ENCODE measurements around the gene SOX12.

Gene SOX12

DNA sequence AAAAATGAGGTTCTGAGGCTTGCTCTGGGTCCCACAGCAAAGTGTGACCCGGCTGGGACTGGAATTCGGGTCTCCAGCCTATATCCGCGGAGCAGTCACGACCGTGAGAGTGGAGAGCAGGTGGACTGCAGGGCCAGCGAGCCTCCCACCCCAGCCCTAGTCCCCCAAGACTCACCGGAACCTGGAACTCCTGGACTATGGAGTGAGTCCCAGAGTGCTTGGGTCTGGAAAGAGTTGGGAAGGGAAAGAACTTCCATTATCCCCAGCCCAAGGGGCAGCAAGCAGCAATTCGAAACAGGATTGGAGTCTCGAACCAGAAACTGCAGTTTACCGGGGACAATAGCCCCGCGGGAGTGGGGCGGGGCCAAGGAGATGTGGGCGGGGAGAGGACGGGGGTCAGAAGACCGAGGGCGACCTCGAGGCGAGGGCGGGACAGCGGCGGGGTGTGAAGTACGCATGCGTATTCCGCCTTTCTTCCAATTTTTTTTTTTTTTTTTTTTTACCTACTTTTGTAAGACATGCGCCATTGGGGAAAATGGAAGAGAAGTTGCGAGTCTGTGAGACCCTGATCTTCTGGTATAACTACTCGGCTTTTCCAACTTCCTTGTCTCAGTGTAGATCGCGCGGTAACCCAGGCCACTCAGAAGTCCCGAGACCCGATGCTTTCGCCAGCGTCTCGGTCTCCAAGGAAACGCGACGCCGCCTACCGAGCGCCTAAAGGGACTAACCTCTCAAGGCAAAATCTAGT lies 35.1 kb upstream of the SOX12 start, which contains the start of gene C20orf96:
C20orf96 (minus strand) TSS at position 667 of the 748 bp plus-strand sequence; CDS start at position 527, 140 bp downstream.
- TF ChIP-seq, protein P1, sequence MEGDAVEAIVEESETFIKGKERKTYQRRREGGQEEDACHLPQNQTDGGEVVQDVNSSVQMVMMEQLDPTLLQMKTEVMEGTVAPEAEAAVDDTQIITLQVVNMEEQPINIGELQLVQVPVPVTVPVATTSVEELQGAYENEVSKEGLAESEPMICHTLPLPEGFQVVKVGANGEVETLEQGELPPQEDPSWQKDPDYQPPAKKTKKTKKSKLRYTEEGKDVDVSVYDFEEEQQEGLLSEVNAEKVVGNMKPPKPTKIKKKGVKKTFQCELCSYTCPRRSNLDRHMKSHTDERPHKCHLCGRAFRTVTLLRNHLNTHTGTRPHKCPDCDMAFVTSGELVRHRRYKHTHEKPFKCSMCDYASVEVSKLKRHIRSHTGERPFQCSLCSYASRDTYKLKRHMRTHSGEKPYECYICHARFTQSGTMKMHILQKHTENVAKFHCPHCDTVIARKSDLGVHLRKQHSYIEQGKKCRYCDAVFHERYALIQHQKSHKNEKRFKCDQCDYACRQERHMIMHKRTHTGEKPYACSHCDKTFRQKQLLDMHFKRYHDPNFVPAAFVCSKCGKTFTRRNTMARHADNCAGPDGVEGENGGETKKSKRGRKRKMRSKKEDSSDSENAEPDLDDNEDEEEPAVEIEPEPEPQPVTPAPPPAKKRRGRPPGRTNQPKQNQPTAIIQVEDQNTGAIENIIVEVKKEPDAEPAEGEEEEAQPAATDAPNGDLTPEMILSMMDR (IDR thresholded peaks at IDR 0.05; ENCODE audit: low read depth, low read length, missing control alignments), result peak; percentile 69
- Histone ChIP-seq H3K36me3 (replicated peaks) (no peaks in the 10 kb centered on the region), H3K27ac (peak within 1 kb of the TSS; percentile 73), H3K4me3 (ENCODE audit: low read depth, low read length) (peak within 1 kb of the TSS; percentile 89), H3K27me3 (replicated peaks) (no peaks in the 10 kb centered on the region)
- peak; percentile 90 for DNase-seq
- in situ Hi-C loops (cut with HindIII; ENCODE audit: low pct_ligation_motif_present, low sequenced_read_pairs), result no loop called here

DNA sequence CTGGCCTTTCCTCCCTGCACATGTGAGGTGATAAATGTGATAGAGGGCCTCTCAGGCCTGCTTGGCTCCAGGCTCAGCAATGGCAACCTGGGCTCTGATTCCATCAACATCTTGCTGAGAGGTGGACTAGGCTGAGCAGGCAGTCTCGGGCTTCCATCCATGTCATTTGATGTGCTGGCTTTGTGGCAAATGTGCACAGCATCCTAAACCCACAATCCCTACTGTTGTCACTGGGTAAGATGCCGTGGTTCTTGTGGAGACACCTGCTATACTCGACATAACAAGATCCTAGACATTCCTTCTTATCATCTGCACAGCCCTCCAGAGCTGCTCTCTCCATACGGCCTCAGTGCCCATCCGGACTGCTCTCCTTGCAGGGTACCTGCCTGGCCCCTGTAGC lies 30.8 kb upstream of the SOX12 start:
- Histone ChIP-seq H3K27me3 (replicated peaks) (no peaks in the 10 kb centered on the region), H3K36me3 (replicated peaks) (no peaks in the 10 kb centered on the region), H3K4me3 (ENCODE audit: low read depth, low read length) (no peak overlapping the region), H3K27ac (no peak overlapping the region)
- in situ Hi-C loops (cut with HindIII; ENCODE audit: low pct_ligation_motif_present, low sequenced_read_pairs), result no loop called here
- TF ChIP-seq, protein P1 (IDR thresholded peaks at IDR 0.05; ENCODE audit: low read depth, low read length, missing control alignments), result no peak
- DNase-seq, result no peak

DNA sequence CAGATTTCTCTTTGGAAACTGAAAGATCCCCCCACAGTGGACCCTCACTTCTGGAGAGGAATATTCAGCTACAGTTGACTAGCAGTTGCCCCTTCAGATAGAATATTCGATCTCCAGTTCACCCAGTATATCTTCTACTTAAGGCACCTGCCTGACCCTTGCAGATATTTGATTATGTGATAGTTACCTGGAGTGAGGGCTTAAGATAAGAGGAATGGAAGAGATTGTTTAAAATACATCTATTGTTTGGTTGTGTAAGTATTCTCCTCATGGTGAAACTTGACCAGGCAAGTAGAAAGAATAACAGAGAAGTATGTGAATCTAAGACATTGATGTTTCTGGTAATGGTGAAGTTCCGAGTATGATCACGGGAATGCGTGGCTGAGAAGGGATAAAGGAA lies 29.5 kb upstream of the SOX12 start:
- in situ Hi-C loops (cut with HindIII; ENCODE audit: low pct_ligation_motif_present, low sequenced_read_pairs), result no loop called here
- TF ChIP-seq, protein P1 (IDR thresholded peaks at IDR 0.05; ENCODE audit: low read depth, low read length, missing control alignments), result no peak
- Histone ChIP-seq H3K27me3 (replicated peaks) (no peaks in the 10 kb centered on the region), H3K4me3 (ENCODE audit: low read depth, low read length) (no peak overlapping the region), H3K36me3 (replicated peaks) (no peaks in the 10 kb centered on the region), H3K27ac (no peak overlapping the region)
- no peak for DNase-seq

DNA sequence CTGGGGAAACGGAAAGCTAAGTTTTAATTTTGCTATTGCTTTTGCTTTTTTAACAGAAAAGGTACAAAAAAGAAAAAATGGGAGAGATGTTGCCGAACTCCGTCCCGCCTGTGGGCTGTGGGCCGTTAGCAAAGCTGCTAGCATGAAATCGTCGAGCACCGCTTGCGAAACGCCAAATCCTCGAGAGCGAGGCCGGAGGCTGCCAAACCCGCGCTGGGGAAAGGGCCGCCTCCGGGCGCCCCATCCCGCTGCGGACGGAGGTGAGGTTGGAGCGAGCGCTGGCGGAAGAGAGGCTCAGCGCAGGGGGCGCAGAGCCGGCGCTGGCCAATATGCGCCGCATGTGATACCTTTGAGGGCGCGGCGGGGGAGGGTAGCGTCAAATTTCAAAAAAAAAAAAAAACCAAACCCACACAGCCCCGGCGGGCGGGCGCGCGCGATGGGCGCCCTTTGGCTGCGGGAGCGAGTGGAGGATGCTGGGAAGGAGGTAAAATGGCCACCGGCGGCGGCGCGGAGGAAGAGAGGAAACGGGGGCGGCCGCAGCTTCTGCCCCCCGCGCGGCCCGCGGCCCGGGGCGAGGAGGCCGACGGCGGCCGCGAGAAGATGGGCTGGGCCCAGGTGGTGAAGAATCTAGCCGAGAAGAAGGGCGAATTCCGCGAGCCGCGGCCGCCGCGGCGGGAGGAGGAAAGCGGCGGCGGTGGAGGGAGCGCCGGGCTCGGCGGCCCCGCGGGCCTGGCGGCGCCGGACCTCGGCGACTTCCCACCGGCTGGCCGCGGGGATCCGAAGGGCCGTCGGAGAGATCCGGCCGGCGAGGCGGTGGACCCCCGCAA lies 28.0 kb upstream of the SOX12 start, which contains the start of gene ZCCHC3:
ZCCHC3 (plus strand) TSS at position 473 of the 827 bp plus-strand sequence; CDS start at position 490, 17 bp downstream.
- Histone ChIP-seq H3K27me3 (replicated peaks) (no peaks in the 10 kb centered on the region), H3K27ac (peak within 1 kb of the TSS; percentile 93), H3K36me3 (replicated peaks) (no peaks in the 10 kb centered on the region), H3K4me3 (ENCODE audit: low read depth, low read length) (peak within 1 kb of the TSS; percentile 96)
- DNase-seq, result peak; percentile 74
- TF ChIP-seq, protein P1 (IDR thresholded peaks at IDR 0.05; ENCODE audit: low read depth, low read length, missing control alignments), result peak; percentile 18
- in situ Hi-C loops (cut with HindIII; ENCODE audit: low pct_ligation_motif_present, low sequenced_read_pairs), result no loop called here

DNA sequence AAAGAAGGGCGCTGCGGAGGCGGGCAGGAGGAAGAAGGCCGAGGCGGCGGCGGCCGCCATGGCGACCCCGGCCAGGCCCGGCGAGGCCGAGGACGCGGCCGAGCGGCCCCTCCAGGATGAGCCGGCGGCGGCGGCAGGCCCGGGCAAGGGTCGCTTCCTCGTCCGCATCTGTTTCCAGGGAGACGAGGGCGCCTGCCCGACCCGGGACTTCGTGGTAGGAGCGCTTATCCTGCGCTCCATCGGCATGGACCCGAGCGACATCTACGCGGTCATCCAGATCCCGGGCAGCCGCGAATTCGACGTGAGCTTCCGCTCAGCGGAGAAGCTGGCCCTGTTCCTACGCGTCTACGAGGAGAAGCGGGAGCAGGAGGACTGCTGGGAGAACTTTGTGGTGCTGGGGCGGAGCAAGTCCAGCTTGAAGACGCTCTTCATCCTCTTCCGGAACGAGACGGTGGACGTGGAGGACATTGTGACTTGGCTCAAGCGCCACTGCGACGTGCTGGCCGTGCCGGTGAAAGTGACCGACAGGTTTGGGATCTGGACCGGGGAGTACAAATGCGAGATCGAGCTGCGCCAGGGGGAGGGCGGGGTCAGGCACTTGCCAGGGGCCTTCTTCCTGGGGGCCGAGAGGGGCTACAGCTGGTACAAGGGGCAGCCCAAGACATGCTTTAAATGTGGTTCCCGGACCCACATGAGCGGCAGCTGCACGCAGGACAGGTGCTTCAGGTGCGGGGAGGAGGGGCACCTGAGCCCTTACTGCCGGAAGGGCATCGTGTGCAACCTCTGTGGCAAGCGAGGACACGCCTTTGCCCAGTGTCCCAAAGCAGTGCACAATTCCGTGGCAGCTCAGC lies 27.2 kb upstream of the SOX12 start:
- H3K36me3 ChIP-seq (replicated peaks), result no peaks in the 10 kb centered on the region
- DNase-seq, result peak; percentile 47
- H3K27ac ChIP-seq, result peak overlapping the region; percentile 93
- in situ Hi-C loops (cut with HindIII; ENCODE audit: low pct_ligation_motif_present, low sequenced_read_pairs), result no loop called here
- no peaks in the 10 kb centered on the region for H3K27me3 ChIP-seq (replicated peaks)
- TF ChIP-seq, protein P1 (IDR thresholded peaks at IDR 0.05; ENCODE audit: low read depth, low read length, missing control alignments), result no peak
- peak overlapping the region; percentile 96 for H3K4me3 ChIP-seq (ENCODE audit: low read depth, low read length)
